PC-9 (cell line): ENCODE measurements around the gene OLIG2. TPM values are rescaled to one million over a fixed set of nuclear protein-coding genes. Genes with fewer than 3 reads are reported as not detected.

ENCODE experiments used
- BruUV-seq: library from RNA; stranded (reverse); fragments of 400-500 nt; replicated peaks from 2 replicates; lab custom pipeline; 2021; lab: Mats Ljungman, UMichigan
- CTCF ChIA-PET: fragments of 300-600 bp; sonication (Branson Sonifier 250); formaldehyde crosslinking; loops from one replicate; lab custom pipeline; 2022; ENCODE audit warnings: antibody characterized with exemption; lab: Charles Lee
- POLR2A ChIA-PET: fragments of 300-600 bp; sonication (Branson Sonifier 250); formaldehyde crosslinking; loops from one replicate; lab custom pipeline; 2022; ENCODE audit warnings: antibody characterized with exemption; ENCODE audit not compliant: unreplicated experiment; lab: Charles Lee
- DNase-seq, 2 experiments: peaks; one replicate each; pipeline versions ENCODE4 v3.0.0 to v3.0.0-alpha.2; 2015 to 2022; ENCODE audit warnings: mixed read lengths in 1 of 2
- H2AFZ ChIP-seq: fragments of 200-600 bp; sonication (generic); 2 replicates; pipeline ENCODE4 v1.8.1; 2017; ENCODE audit warnings: antibody characterized with exemption
- H3F3A ChIP-seq: fragments of 200-600 bp; sonication (generic); 2 replicates; pipeline ENCODE4 v1.8.1; 2017; ENCODE audit warnings: antibody characterized with exemption, mild to moderate bottlenecking, low read depth; ENCODE audit not compliant: insufficient read depth
- H3K27ac ChIP-seq: fragments of 200-600 bp; sonication (generic); 2 replicates; pipeline ENCODE4 v1.6.1; 2016; ENCODE audit warnings: mixed run types
- H3K27me3 ChIP-seq: fragments of 200-600 bp; sonication (generic); 2 replicates; pipeline ENCODE4 v1.6.1; 2016; ENCODE audit warnings: low read depth, mixed run types; ENCODE audit not compliant: insufficient read depth
- H3K36me3 ChIP-seq: fragments of 200-600 bp; sonication (generic); 2 replicates; pipeline ENCODE4 v1.6.1; 2016; ENCODE audit warnings: low read depth, mixed run types
- H3K4me1 ChIP-seq: fragments of 200-600 bp; sonication (generic); replicated peaks from 2 replicates; pipeline ENCODE4 v1.6.1; 2016; ENCODE audit warnings: mixed run types; ENCODE audit not compliant: insufficient read depth
- H3K4me2 ChIP-seq: fragments of 200-600 bp; sonication (generic); 2 replicates; pipeline ENCODE4 v1.6.1; 2017; ENCODE audit warnings: mixed run types
- H3K4me3 ChIP-seq: fragments of 200-600 bp; sonication (generic); 2 replicates; pipeline ENCODE4 v1.6.1; 2016; ENCODE audit warnings: mixed run types
- H3K79me2 ChIP-seq: fragments of 200-600 bp; sonication (generic); 2 replicates; pipeline ENCODE4 v1.6.1; 2017; ENCODE audit warnings: low read depth, mixed run types
- H3K9me2 ChIP-seq: fragments of 200-600 bp; sonication (generic); 2 replicates; pipeline ENCODE4 v1.8.1; 2017; ENCODE audit warnings: mild to moderate bottlenecking; ENCODE audit not compliant: insufficient read depth
- H3K9me3 ChIP-seq: fragments of 200-600 bp; sonication (generic); 2 replicates; pipeline ENCODE4 v1.8.1; 2016; ENCODE audit warnings: low read depth; ENCODE audit not compliant: insufficient read depth
- H4K20me1 ChIP-seq: fragments of 200-600 bp; sonication (generic); 2 replicates; pipeline ENCODE4 v1.8.1; 2017; ENCODE audit not compliant: insufficient read depth
- CTCF ChIP-seq: fragments of 200-600 bp; sonication (generic); conservative IDR thresholded peaks from 2 replicates; pipeline ENCODE4 v1.6.1; 2017; ENCODE audit warnings: mixed run types, antibody characterized with exemption, mild to moderate bottlenecking, moderate library complexity
- EZH2 ChIP-seq: fragments of 200-600 bp; sonication (generic); IDR thresholded peaks from 2 replicates; pipeline ENCODE4 v1.8.0; 2017; ENCODE audit warnings: antibody characterized with exemption, low read depth
- intact Hi-C: fragments of 100-400 bp; cut with micrococcal nuclease; formaldehyde crosslinking; loops from one replicate; pipeline ENCODE4 v1.10.0; 2022; ENCODE audit not compliant: unreplicated experiment
- total RNA-seq: library from RNA; stranded (reverse); gene quantifications from 2 replicates; pipeline ENCODE4 v1.2.3, GENCODE V29; 2021

The OLIG2 gene
- total RNA-seq, 1 experiment from 2014 or later: not detected

- no peak overlapping the region for H3K4me3 ChIP-seq
- H3K36me3 ChIP-seq: no peaks in the 10 kb centered on the region
- peaks cover 24% of the 10 kb centered on the region for H3K27me3 ChIP-seq
- no peaks in the 10 kb centered on the region for H3K9me2 ChIP-seq
- no peak overlapping the region for H3K27ac ChIP-seq
- no peaks in the 10 kb centered on the region for H4K20me1 ChIP-seq
- ChIA-PET POLR2A (no interaction called here), CTCF (no interaction called here)
- no peak for TF ChIP-seq CTCF
- no peak for TF ChIP-seq EZH2
- intact Hi-C loops: no loop called here
- H3K4me2 ChIP-seq: no peak overlapping the region
- no peak for DNase-seq
- no peak overlapping the region for H2AFZ ChIP-seq
- no peaks in the 10 kb centered on the region for H3K9me3 ChIP-seq
- H3K79me2 ChIP-seq: no peaks in the 10 kb centered on the region
- no peaks in the 10 kb centered on the region for H3K4me1 ChIP-seq
- no peaks in the 10 kb centered on the region for H3F3A ChIP-seq
- no TSS peak for BruUV-seq
Observed at GRCh38 chr21:33073636-33074035, 47.9 kb downstream of the OLIG2 start.

GRCh38 chr21:33075128-33075527, 49.4 kb downstream of the OLIG2 start:
- ChIA-PET POLR2A (no interaction called here), CTCF (no interaction called here)
- TF ChIP-seq EZH2 (no peak), CTCF (no peak)
- Histone ChIP-seq H4K20me1 (no peaks in the 10 kb centered on the region), H3K4me3 (no peak overlapping the region), H3K4me2 (no peak overlapping the region), H3K9me2 (no peaks in the 10 kb centered on the region), H2AFZ (no peak overlapping the region), H3K79me2 (no peaks in the 10 kb centered on the region), H3K27ac (no peak overlapping the region), H3F3A (no peaks in the 10 kb centered on the region), H3K27me3 (peaks cover 18% of the 10 kb centered on the region), H3K36me3 (no peaks in the 10 kb centered on the region), H3K4me1 (no peaks in the 10 kb centered on the region), H3K9me3 (no peaks in the 10 kb centered on the region)
- no TSS peak for BruUV-seq
- intact Hi-C loops: no loop called here
- no peak for DNase-seq

GRCh38 chr21:33075596-33076195, 50.0 kb downstream of the OLIG2 start:
- H3K4me2 ChIP-seq: no peak overlapping the region
- no peak overlapping the region for H2AFZ ChIP-seq
- H3K36me3 ChIP-seq: no peaks in the 10 kb centered on the region
- no peak overlapping the region for H3K4me3 ChIP-seq
- H3K79me2 ChIP-seq: no peaks in the 10 kb centered on the region
- CTCF ChIA-PET: no interaction called here
- H3K9me2 ChIP-seq: no peaks in the 10 kb centered on the region
- no peak overlapping the region for H3K27ac ChIP-seq
- H4K20me1 ChIP-seq: no peaks in the 10 kb centered on the region
- DNase-seq: no peak
- BruUV-seq: no TSS peak
- H3K4me1 ChIP-seq: no peaks in the 10 kb centered on the region
- H3K27me3 ChIP-seq: peaks cover 18% of the 10 kb centered on the region
- POLR2A ChIA-PET: no interaction called here
- TF ChIP-seq CTCF: no peak
- TF ChIP-seq EZH2: no peak
- intact Hi-C loops: no loop called here
- no peaks in the 10 kb centered on the region for H3F3A ChIP-seq
- no peaks in the 10 kb centered on the region for H3K9me3 ChIP-seq
